ENCODE results near the gene LPA. TPM values are rescaled to one million over a fixed set of nuclear protein-coding genes. Genes with fewer than 3 reads are reported as not detected.

LPA gene
- total RNA-seq, 1 experiment from 2014 or later: 0.61 TPM

- H3K4me3 Mint-ChIP-seq: no peak overlapping the region
- peaks cover 4% of the 10 kb centered on the region for H3K4me1 Mint-ChIP-seq
- H3K27ac Mint-ChIP-seq: no peak overlapping the region
- TF ChIP-seq SP1 (CRISPR knock-in tag; conservative IDR thresholded peaks at IDR 0.05) (no peak), CREB1 (CRISPR knock-in tag; IDR thresholded peaks at IDR 0.05) (no peak), ZBTB43 (CRISPR knock-in tag; IDR thresholded peaks at IDR 0.05) (no peak), PREB (CRISPR knock-in tag; IDR thresholded peaks at IDR 0.05; ENCODE audit: borderline replicate concordance) (no peak), STAT6 (CRISPR knock-in tag; conservative IDR thresholded peaks at IDR 0.05; ENCODE audit: low read depth) (no peak), FOXP4 (CRISPR knock-in tag; IDR thresholded peaks at IDR 0.05) (no peak), RELA (CRISPR knock-in tag; IDR thresholded peaks at IDR 0.05; ENCODE audit: borderline replicate concordance) (no peak), NR2C2 (CRISPR knock-in tag; IDR thresholded peaks at IDR 0.05) (no peak), HMGXB4 (CRISPR knock-in tag; IDR thresholded peaks at IDR 0.05) (no peak), PRDM15 (CRISPR knock-in tag; IDR thresholded peaks at IDR 0.05) (no peak), E2F1 (CRISPR knock-in tag; IDR thresholded peaks at IDR 0.05) (no peak), ZNF512 (CRISPR knock-in tag; IDR thresholded peaks at IDR 0.05; ENCODE audit: borderline replicate concordance) (no peak), PRRX2 (CRISPR knock-in tag; IDR thresholded peaks at IDR 0.05) (no peak), TEAD4 (CRISPR knock-in tag; IDR thresholded peaks at IDR 0.05) (no peak), KAT7 (CRISPR knock-in tag; IDR thresholded peaks at IDR 0.05; ENCODE audit: borderline replicate concordance) (no peak), ZNF263 (CRISPR knock-in tag; IDR thresholded peaks at IDR 0.05; ENCODE audit: low read depth) (no peak), ZNF532 (CRISPR knock-in tag; IDR thresholded peaks at IDR 0.05; ENCODE audit: borderline replicate concordance) (no peak), RORB (CRISPR knock-in tag; IDR thresholded peaks at IDR 0.05) (no peak)
- ChIA-PET POLR2A (no interaction called here), CTCF (no interaction called here)
- H3K36me3 Mint-ChIP-seq: peaks cover 13% of the 10 kb centered on the region
- peaks cover 34% of the 10 kb centered on the region for H3K9me3 Mint-ChIP-seq
- DNase-seq (ENCODE audit: low spot score) (no peak), ATAC-seq (no peak)
- H3K27me3 Mint-ChIP-seq (ENCODE audit: low read depth): peaks cover 5% of the 10 kb centered on the region
Observed at GRCh38 chr6:160690458-160690857, 26.4 kb upstream of the LPA start.
